Calu3 (cell line): Measurements from ENCODE around the gene NOS1. TPM values are rescaled to one million over a fixed set of nuclear protein-coding genes. Genes with fewer than 3 reads are reported as not detected.

Experiments used
- BruUV-seq: library from RNA; stranded (reverse); fragments of 400-500 nt; replicated peaks from 2 replicates; lab custom pipeline; 2021; lab: Mats Ljungman, UMichigan
- CTCF ChIA-PET: fragments of 300-600 bp; sonication (Branson Sonifier 250); formaldehyde crosslinking; loops from one replicate; lab custom pipeline; 2022; ENCODE audit warnings: antibody characterized with exemption; lab: Charles Lee
- DNase-seq: peaks from one replicate; pipeline ENCODE4 v3.0.0; 2022
- H3K27ac Mint-ChIP-seq: one replicate; pipeline ENCODE4 v1.8.0; 2022; ENCODE audit warnings: mixed read lengths; ENCODE audit not compliant: unreplicated experiment
- H3K27me3 Mint-ChIP-seq: one replicate; pipeline ENCODE4 v1.8.0; 2022; ENCODE audit warnings: mixed read lengths; ENCODE audit not compliant: unreplicated experiment
- H3K36me3 Mint-ChIP-seq: one replicate; pipeline ENCODE4 v1.8.0; 2022; ENCODE audit warnings: mild to moderate bottlenecking, moderate library complexity, mixed read lengths; ENCODE audit not compliant: insufficient read depth, unreplicated experiment
- H3K4me1 Mint-ChIP-seq: one replicate; pipeline ENCODE4 v1.8.0; 2022; ENCODE audit warnings: mild to moderate bottlenecking, low read depth, mixed read lengths; ENCODE audit not compliant: unreplicated experiment
- H3K4me3 Mint-ChIP-seq: one replicate; pipeline ENCODE4 v1.8.0; 2022; ENCODE audit warnings: mild to moderate bottlenecking, low read depth, moderate library complexity, mixed read lengths; ENCODE audit not compliant: unreplicated experiment
- H3K9me3 Mint-ChIP-seq: one replicate; pipeline ENCODE4 v1.8.0; 2022; ENCODE audit warnings: low read depth, mixed read lengths; ENCODE audit not compliant: unreplicated experiment
- CTCF ChIP-seq: fragments of 200-600 bp; IDR thresholded peaks from one replicate; pipeline ENCODE4 v1.8.0; 2022; ENCODE audit warnings: antibody characterized with exemption; ENCODE audit not compliant: unreplicated experiment
- intact Hi-C: fragments of 100-400 bp; cut with micrococcal nuclease; formaldehyde crosslinking; loops from one replicate; pipeline ENCODE4 v1.10.0; 2022; ENCODE audit not compliant: unreplicated experiment
- total RNA-seq: library from RNA; stranded (reverse); gene quantifications from 2 replicates; pipeline ENCODE4 v1.2.3, GENCODE V29; 2022

The NOS1 gene
- total RNA-seq, 1 experiment from 2014 or later: not detected

- no peak overlapping the region for H3K27ac Mint-ChIP-seq
- no peaks in the 10 kb centered on the region for H3K9me3 Mint-ChIP-seq
- H3K36me3 Mint-ChIP-seq: no peaks in the 10 kb centered on the region
- no peak overlapping the region for H3K4me3 Mint-ChIP-seq
- DNase-seq: no peak
- no TSS peak for BruUV-seq
- H3K27me3 Mint-ChIP-seq: peaks cover 60% of the 10 kb centered on the region
- TF ChIP-seq CTCF: no peak
- CTCF ChIA-PET: interaction anchor here (0.6 kb wide), 1 partner anchor 103 kb away, joined by 3 read pairs; no protein-coding TSS in a partner anchor
- H3K4me1 Mint-ChIP-seq: no peaks in the 10 kb centered on the region
- intact Hi-C loops: no loop called here
Observed at GRCh38 chr12:117352883-117353282, 8.5 kb downstream of the NOS1 start.

GRCh38 chr12:117352206-117352605, 9.2 kb downstream of the NOS1 start:
- no peak for DNase-seq
- Mint-ChIP-seq H3K4me1 (no peaks in the 10 kb centered on the region), H3K27me3 (peaks cover 63% of the 10 kb centered on the region), H3K36me3 (no peaks in the 10 kb centered on the region), H3K27ac (no peak overlapping the region), H3K4me3 (no peak overlapping the region), H3K9me3 (no peaks in the 10 kb centered on the region)
- BruUV-seq: no TSS peak
- intact Hi-C loops: no loop called here
- CTCF ChIA-PET: interaction anchor here (0.7 kb wide), 1 partner anchor 9 kb away, joined by 3 read pairs; no protein-coding TSS in a partner anchor
- no peak for TF ChIP-seq CTCF

GRCh38 chr12:117350140-117350539, 11.3 kb downstream of the NOS1 start:
- no peak overlapping the region for H3K4me3 Mint-ChIP-seq
- no TSS peak for BruUV-seq
- no peak for TF ChIP-seq CTCF
- H3K36me3 Mint-ChIP-seq: no peaks in the 10 kb centered on the region
- no peaks in the 10 kb centered on the region for H3K9me3 Mint-ChIP-seq
- CTCF ChIA-PET: no interaction called here
- no peak for DNase-seq
- intact Hi-C loops: no loop called here
- peaks cover 45% of the 10 kb centered on the region for H3K27me3 Mint-ChIP-seq
- no peaks in the 10 kb centered on the region for H3K4me1 Mint-ChIP-seq
- no peak overlapping the region for H3K27ac Mint-ChIP-seq

GRCh38 chr12:117347588-117347987, 13.8 kb downstream of the NOS1 start:
- Mint-ChIP-seq H3K9me3 (no peaks in the 10 kb centered on the region), H3K36me3 (no peaks in the 10 kb centered on the region), H3K27me3 (peaks cover 31% of the 10 kb centered on the region), H3K27ac (no peak overlapping the region), H3K4me1 (peaks cover 8% of the 10 kb centered on the region), H3K4me3 (no peak overlapping the region)
- BruUV-seq: no TSS peak
- CTCF ChIA-PET: interaction anchor here (0.6 to 0.7 kb wide), 3 partner anchors 38 to 602 kb away, joined by 3 to 4 read pairs (median 3); no protein-coding TSS in a partner anchor
- intact Hi-C loops: no loop called here
- no peak for DNase-seq
- TF ChIP-seq CTCF: no peak
